GM19023 (cell line): Measurements from ENCODE around the gene SRPX2.
A peak's percentile ranks its signal among the peaks of the same experiment; 100 is the strongest.

ENCODE experiments used
- ATAC-seq: cut with Tn5 transposase; IDR thresholded peaks from one replicate; pipeline ENCODE4 v1.9.1; 2021; ENCODE audit warnings: mild to moderate bottlenecking, moderate library complexity; ENCODE audit not compliant: unreplicated experiment

Gene SRPX2

GRCh38 chrX:100649550-100650356 is 5.8 kb downstream of the SRPX2 start:
- no peak for ATAC-seq

- no peak for ATAC-seq
These were observed 6.8 kb downstream of the SRPX2 start for GRCh38 chrX:100650841-100651240.

GRCh38 chrX:100652266-100652665 is 8.3 kb downstream of the SRPX2 start:
- no peak for ATAC-seq

GRCh38 chrX:100654261-100654660 is 10.3 kb downstream of the SRPX2 start:
- ATAC-seq: no peak

GRCh38 chrX:100658941-100659381 is 15.0 kb downstream of the SRPX2 start:
- no peak for ATAC-seq

- ATAC-seq: no peak
These were observed 15.6 kb downstream of the SRPX2 start for GRCh38 chrX:100659431-100660137.

GRCh38 chrX:100662170-100662569 is 18.2 kb downstream of the SRPX2 start:
- no peak for ATAC-seq

- no peak for ATAC-seq
These were observed 18.8 kb downstream of the SRPX2 start for GRCh38 chrX:100662796-100663195.

GRCh38 chrX:100663642-100664041 is 19.6 kb downstream of the SRPX2 start:
- ATAC-seq: no peak

GRCh38 chrX:100672966-100673365 is 29.0 kb downstream of the SRPX2 start:
- no peak for ATAC-seq

- ATAC-seq: no peak
These were observed 29.5 kb downstream of the SRPX2 start for GRCh38 chrX:100673397-100673953.

- no peak for ATAC-seq
These were observed 30.7 kb downstream of the SRPX2 start for GRCh38 chrX:100674705-100675104.

- ATAC-seq: no peak
These were observed 33.7 kb downstream of the SRPX2 start for GRCh38 chrX:100677611-100678181.

- no peak for ATAC-seq
These were observed 36.8 kb downstream of the SRPX2 start for GRCh38 chrX:100680756-100681155.

GRCh38 chrX:100681599-100681998 is 37.6 kb downstream of the SRPX2 start:
- no peak for ATAC-seq

GRCh38 chrX:100682939-100683338 is 38.9 kb downstream of the SRPX2 start:
- ATAC-seq: no peak

- ATAC-seq: peak; percentile 81
These were observed 41.4 kb downstream of the SRPX2 start for GRCh38 chrX:100685284-100685996.

- no peak for ATAC-seq
These were observed 42.0 kb downstream of the SRPX2 start for GRCh38 chrX:100685997-100686305.

GRCh38 chrX:100687128-100687527 is 43.1 kb downstream of the SRPX2 start:
- ATAC-seq: peak; percentile 33

- ATAC-seq: peak; percentile 50
These were observed 43.5 kb downstream of the SRPX2 start for GRCh38 chrX:100687546-100687945.

GRCh38 chrX:100695302-100695701 is 51.3 kb downstream of the SRPX2 start:
- no peak for ATAC-seq
